DMS53 (cell line): ENCODE data around the gene PDCL2.
A peak's percentile ranks its signal among the peaks of the same experiment; 100 is the strongest.

Experiments
- DNase-seq: peaks from one replicate; lab custom pipeline; 2025; lab: John Stamatoyannopoulos, UW

PDCL2 gene

DNA sequence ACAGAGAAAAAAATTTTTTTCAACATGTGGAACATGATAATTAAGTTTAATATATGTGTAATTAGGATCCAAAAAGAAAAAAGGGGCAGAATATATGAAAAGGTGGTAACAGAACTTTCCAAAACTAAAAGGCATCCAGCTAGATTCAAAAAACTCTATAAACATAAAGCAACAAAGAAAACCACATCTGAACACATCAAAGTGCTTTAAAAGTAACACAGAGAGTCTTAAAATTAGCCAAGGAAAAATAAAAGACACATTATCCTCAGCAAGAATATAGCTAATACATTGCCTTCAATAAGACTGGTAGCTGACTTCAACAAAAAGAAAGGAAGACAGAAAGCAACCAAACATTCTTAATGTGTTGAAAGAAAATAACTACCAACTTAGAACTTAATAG lies 53.5 kb downstream of the PDCL2 start:
- DNase-seq = no peak

DNA sequence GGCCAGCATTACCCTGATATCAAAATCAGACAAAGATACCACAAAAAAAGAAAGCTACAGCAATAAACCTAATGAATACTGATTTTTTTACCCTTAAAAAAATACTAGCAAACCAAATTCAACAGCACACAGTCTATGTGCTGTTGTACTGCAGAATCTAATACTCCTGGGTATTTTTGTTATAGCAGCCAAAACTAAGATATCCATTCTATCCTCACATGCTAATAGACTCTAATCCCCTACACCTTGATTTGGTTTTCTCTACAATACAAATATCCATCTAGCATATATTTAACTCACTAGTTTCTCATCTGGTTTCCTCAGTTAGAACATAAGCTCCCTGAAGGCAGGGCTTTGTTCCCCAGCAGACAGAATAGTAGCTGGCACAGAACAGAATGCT lies 57.7 kb downstream of the PDCL2 start:
- no peak for DNase-seq

GRCh38 chr4:55530691-55531090 lies 61.4 kb downstream of the PDCL2 start:
- DNase-seq = no peak

GRCh38 chr4:55530167-55530566 lies 61.9 kb downstream of the PDCL2 start:
- no peak for DNase-seq

DNA sequence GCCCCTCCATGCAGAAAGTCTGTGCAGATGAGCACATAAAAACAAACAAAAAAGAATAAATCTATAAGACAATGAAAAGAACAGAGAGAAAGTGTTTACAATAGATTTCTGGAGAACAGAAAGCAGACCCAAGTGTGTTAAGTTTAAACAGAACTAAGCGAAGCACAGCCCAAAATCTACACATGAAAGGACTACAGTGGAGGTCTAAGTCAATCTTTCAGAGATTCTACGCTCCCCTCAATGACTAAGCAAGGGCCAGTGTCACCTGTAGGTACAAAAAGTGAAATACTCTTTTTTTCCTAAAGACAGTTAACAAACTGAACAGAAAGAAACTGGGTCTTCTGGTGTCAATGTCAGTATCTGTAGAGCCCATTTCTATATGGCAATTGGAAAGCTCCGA lies 63.6 kb downstream of the PDCL2 start:
- no peak for DNase-seq

DNA sequence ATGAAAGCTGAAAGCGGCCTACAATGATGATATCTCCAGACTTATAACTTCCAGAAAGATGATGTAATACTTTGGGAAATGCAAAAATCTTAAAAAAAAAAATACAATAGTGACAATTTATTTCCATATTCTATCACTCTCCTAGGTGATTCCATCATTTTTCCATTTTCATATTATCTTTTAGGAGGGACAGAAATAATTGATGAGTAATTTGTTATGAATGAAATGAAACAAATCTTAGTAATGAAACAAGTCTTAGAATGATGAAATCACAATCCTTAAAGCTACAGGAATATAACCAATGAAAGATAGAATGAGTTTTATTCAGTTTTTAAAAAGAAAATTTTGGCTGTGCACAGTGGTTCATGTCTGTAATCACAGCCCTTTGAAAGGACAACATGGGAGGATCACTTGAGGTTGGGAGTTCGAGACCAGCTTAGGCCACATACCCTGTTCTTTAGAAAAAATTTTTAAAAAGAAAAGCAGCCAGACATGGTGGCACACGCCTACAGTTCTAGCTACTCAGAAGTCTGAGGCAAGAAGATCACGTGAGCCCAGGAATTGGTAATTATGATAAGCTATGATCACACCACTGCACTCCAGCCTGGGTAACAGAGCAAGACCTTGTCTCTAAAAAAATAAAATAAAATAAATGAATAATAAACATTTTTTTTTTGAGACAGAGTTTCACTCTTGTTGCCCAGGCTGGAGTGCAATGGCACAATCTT lies 67.0 kb downstream of the PDCL2 start:
- no peak for DNase-seq

- DNase-seq = no peak
Measured at GRCh38 chr4:55518442-55518841, 73.6 kb downstream of the PDCL2 start.

DNA sequence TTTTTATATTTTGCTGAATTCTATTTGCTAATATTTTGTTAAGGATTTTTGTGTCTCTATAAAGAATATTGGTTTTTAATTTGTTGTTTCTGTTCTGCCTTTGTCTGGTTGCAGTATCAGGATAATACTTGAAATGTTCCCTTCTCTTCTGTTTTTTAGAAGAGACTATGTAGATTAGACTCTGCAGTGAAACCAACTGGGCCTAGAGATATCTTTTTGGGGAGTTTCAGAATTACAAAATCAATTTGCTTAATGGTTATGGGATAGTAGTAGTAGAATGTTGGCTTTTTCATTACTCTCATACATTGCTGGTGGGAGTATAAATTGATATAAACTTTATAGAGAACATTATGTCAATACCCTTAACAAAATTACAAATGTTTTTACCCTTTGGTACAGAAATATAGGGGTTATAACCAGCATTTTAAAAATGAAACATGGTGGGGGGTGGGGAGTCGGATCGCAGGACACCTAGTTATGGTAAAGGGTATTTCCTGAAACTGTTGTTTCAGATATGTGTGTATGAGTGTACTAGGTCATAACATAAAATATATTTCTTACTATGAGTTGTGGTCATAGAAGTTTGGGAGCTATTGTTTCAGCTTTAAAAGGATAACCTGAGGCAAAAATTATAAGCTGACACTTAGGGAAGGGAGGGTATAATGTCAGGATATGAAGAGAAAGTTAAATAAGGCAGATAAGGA lies 74.4 kb downstream of the PDCL2 start:
- no peak for DNase-seq

DNA sequence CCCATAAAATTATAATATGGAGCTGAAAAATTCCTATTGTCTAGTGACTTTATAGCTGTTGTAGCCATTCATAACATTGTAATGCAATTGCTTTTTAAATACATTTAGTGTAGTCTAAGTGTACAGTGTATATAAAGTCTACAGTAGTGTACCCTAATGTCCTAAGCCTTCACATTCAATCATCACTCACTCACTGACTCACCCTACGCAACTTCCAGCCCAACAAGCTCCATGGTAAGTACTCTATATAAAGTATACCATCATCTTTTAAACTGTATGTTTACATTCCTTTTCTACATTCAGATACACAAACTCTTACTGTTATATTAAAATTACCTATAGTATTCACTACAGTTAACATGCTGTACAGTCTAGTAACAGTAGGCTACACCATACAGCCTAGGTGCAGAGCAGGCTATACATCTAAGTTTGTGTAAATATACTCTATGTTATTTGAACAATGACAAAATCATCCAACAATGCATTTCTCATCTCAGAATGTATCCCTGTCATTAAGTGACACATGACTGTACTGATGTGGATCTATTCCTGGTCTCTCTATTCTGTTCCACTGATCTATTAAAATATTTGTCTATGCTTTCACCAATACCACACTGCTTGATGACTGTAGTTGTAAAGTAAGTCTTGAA lies 79.0 kb downstream of the PDCL2 start:
- DNase-seq = peak; percentile 44

DNA sequence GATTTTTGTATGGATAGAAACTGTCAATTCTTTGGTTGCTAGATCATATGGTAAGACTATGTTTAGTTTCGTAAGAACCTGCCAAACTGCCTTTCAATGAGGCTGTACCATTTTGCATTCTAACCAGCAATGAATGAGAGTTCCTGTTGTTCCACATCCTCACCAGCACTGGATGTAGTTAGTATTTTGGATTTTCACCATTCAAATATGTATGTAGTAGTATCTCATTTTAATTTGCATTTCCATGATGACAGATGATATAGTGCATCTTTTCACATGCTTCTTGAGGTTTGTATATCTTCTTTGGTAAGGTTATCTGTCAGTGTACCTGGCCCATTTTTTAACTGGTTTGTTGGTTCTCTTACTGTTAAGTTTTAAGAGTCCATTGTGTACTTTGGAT lies 80.0 kb downstream of the PDCL2 start:
- DNase-seq = no peak

DNA sequence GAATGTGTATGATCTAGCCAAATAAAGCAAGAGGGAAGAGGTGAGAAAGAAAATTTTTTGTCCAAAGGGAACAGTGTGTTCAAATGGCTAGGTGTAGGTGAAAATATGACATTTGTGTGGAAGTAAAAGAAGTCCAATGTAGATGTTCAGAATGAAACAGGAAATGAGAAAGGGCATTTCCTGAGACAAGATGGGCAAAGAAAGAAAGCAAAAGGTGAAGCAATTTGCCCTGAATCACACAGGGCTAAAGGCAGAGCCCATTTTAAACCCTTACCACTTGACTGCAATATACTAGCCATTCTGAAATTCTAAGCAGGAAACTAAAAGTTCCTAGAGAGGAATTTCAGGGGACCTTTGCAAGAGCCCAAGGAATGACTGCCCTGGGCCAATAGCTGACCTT lies 81.4 kb downstream of the PDCL2 start:
- no peak for DNase-seq

GRCh38 chr4:55509266-55509665 lies 82.8 kb downstream of the PDCL2 start:
- DNase-seq = no peak

DNA sequence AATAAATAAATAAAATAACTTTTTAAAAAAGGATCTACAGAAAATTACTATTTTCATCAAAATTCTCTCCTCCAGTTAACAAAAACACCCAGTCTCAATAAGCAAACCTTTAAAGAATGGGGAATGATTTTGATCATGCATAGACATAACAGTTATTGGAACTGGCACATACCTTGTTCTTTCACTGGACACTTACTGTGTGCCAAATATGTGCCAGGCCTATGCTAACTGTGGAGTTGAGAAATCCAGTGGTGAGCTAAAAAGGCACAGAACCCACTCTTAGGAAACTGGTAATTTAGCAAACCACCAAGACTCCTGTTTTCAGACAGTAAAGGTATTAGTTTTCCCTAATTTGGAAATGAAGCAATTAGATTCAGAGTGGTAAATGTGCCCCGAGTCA lies 84.4 kb downstream of the PDCL2 start:
- DNase-seq = no peak
